Liver (tissue), 9 donors: ENCODE data around the gene ECM2. TPM values are rescaled to one million over a fixed set of nuclear protein-coding genes. Genes with fewer than 3 reads are reported as not detected.

ENCODE experiments used
- DNase-seq: peaks from one replicate; pipeline ENCODE4 v3.0.0-alpha.2; 2017; ENCODE audit warnings: low spot score
- H3K27ac ChIP-seq, 2 donors: one replicate each; pipeline ENCODE4 v1.7.0; 2013; ENCODE audit warnings: inconsistent platforms in 2 of 2, low read length in 2 of 2, control low read depth in 1 of 2, low read depth in 1 of 2, mild to moderate bottlenecking in 1 of 2
- H3K27me3 ChIP-seq, 4 donors: one replicate each; pipeline versions ENCODE4 v1.6.1 to v1.7.0; 2013; ENCODE audit warnings: low read length in 3 of 4, inconsistent platforms in 1 of 4, mild to moderate bottlenecking in 1 of 4, moderate library complexity in 1 of 4; ENCODE audit not compliant: control insufficient read depth in 4 of 4, insufficient read depth in 4 of 4
- H3K36me3 ChIP-seq, 4 donors: one replicate each; pipeline versions ENCODE4 v1.6.1 to v1.7.0; 2013; ENCODE audit warnings: low read length in 3 of 4, mild to moderate bottlenecking in 3 of 4, low read depth in 1 of 4, moderate library complexity in 1 of 4; ENCODE audit not compliant: control insufficient read depth in 4 of 4, insufficient read depth in 3 of 4
- H3K4me1 ChIP-seq, 4 donors: one replicate each; pipeline versions ENCODE4 v1.6.1 to v1.7.0; 2013; ENCODE audit warnings: low read length in 3 of 4, mild to moderate bottlenecking in 3 of 4, moderate library complexity in 1 of 4; ENCODE audit not compliant: control insufficient read depth in 4 of 4, insufficient read depth in 4 of 4
- H3K4me3 ChIP-seq, 3 donors: one replicate each; pipeline versions ENCODE4 v1.6.1 to v1.7.0; 2013; ENCODE audit warnings: low read length in 3 of 3, control low read depth in 1 of 3, low read depth in 1 of 3, mild to moderate bottlenecking in 1 of 3
- H3K9ac ChIP-seq, 2 donors: one replicate each; pipeline ENCODE4 v1.7.0; 2013; ENCODE audit warnings: low read length in 2 of 2, mild to moderate bottlenecking in 2 of 2, moderate library complexity in 2 of 2, control low read depth in 1 of 2, low read depth in 1 of 2
- H3K9me3 ChIP-seq, 4 donors: one replicate each; pipeline versions ENCODE4 v1.6.1 to v1.7.0; 2013; ENCODE audit warnings: low read length in 3 of 4; ENCODE audit not compliant: control insufficient read depth in 4 of 4
- EGR1 ChIP-seq, 2 donors: IDR thresholded peaks; 2 replicates each; pipeline ENCODE4 v1.6.1; 2016 to 2018; ENCODE audit warnings: antibody characterized with exemption in 2 of 2, low read depth in 2 of 2
- FOXA1 ChIP-seq: IDR thresholded peaks from 2 replicates; pipeline ENCODE4 v1.6.1; 2016; ENCODE audit warnings: antibody characterized with exemption
- FOXA2 ChIP-seq: IDR thresholded peaks from 2 replicates; pipeline ENCODE4 v1.6.1; 2016; ENCODE audit warnings: antibody characterized with exemption
- GABPA ChIP-seq, 2 donors: IDR thresholded peaks in 1 of 2; conservative IDR thresholded peaks in 1 of 2; 2 replicates each; pipeline ENCODE4 v1.6.1; 2016; ENCODE audit warnings: antibody characterized with exemption in 2 of 2, mild to moderate bottlenecking in 1 of 2, moderate library complexity in 1 of 2
- HNF4A ChIP-seq, 2 donors: conservative IDR thresholded peaks; 2 replicates each; pipeline ENCODE4 v1.6.1; 2016; ENCODE audit warnings: antibody characterized with exemption in 2 of 2, mild to moderate bottlenecking in 2 of 2
- HNF4G ChIP-seq: IDR thresholded peaks from 2 replicates; pipeline ENCODE4 v1.6.1; 2016; ENCODE audit warnings: antibody characterized with exemption
- JUND ChIP-seq, 2 donors: IDR thresholded peaks; 2 replicates each; pipeline ENCODE4 v1.6.1; 2016; ENCODE audit warnings: antibody characterized with exemption in 2 of 2
- NR2F2 ChIP-seq: IDR thresholded peaks from 2 replicates; pipeline ENCODE4 v1.6.1; 2016; ENCODE audit warnings: antibody characterized with exemption
- RAD21 ChIP-seq, 2 donors: IDR thresholded peaks; 2 replicates each; pipeline ENCODE4 v1.6.1; 2016; ENCODE audit warnings: antibody characterized with exemption in 2 of 2, mild to moderate bottlenecking in 2 of 2
- RXRA ChIP-seq, 2 donors: IDR thresholded peaks; 2 replicates each; pipeline ENCODE4 v1.6.1; 2017 to 2018; ENCODE audit warnings: antibody characterized with exemption in 2 of 2, mild to moderate bottlenecking in 1 of 2
- SP1 ChIP-seq: IDR thresholded peaks from 2 replicates; pipeline ENCODE4 v1.6.1; 2018; ENCODE audit warnings: antibody characterized with exemption, mild to moderate bottlenecking
- TAF1 ChIP-seq: conservative IDR thresholded peaks from 2 replicates; pipeline ENCODE4 v1.6.1; 2016; ENCODE audit warnings: antibody characterized with exemption, mild to moderate bottlenecking
- YY1 ChIP-seq: IDR thresholded peaks from 2 replicates; pipeline ENCODE4 v1.6.1; 2016; ENCODE audit warnings: antibody characterized with exemption, mild to moderate bottlenecking
- whole genome bisulfite sequencing: extraction: QIAGEN DNeasy Blood & Tissue Kit; methylation state at CpG from one replicate; pipeline ENCODE4 v1.1.7; 2013; 5-methylcytosine and 5-hydroxymethylcytosine counted together
- polyA plus RNA-seq, 2 donors: library from polyadenylated mRNA; stranded (reverse) in 1 of 2; unstranded in 1 of 2; fragments of 200-250 nt in 1 of 2; fragments of >200 nt in 1 of 2; fragmentation: Nextera tagmentation in 1 of 2; extraction: Ambion mirVana in 1 of 2; gene quantifications; one replicate each; pipeline versions ENCODE4 v1.2.1 to v1.2.3, GENCODE V29; 2013 to 2015
- total RNA-seq, 2 donors: library from RNA; depleted of rRNA; stranded (reverse); fragments of >200 nt; gene quantifications; one replicate each; pipeline ENCODE4 v1.2.3, GENCODE V29; 2014
- TF ChIP-seq, protein P1 (sequence below): IDR thresholded peaks from 2 replicates; pipeline ENCODE4 v1.6.1; 2016; ENCODE audit warnings: antibody characterized with exemption
- TF ChIP-seq, protein P2 (sequence below): IDR thresholded peaks from 2 replicates; pipeline ENCODE4 v1.6.1; 2016; ENCODE audit warnings: antibody characterized with exemption
- TF ChIP-seq, protein P3 (sequence below): IDR thresholded peaks from 2 replicates; pipeline ENCODE4 v1.6.1; 2016; ENCODE audit warnings: antibody characterized with exemption
- TF ChIP-seq, protein P4 (sequence below): IDR thresholded peaks from 2 replicates; pipeline ENCODE4 v1.6.1; 2016; ENCODE audit warnings: antibody characterized with exemption, mild to moderate bottlenecking
- TF ChIP-seq, protein P5 (sequence below): fragments of 150-350 bp; IDR thresholded peaks from 2 replicates; pipeline ENCODE4 v1.5.1; 2017; ENCODE audit warnings: improper control_type of control experiment, low read depth, low read length; ENCODE audit not compliant: missing input control
- donor health status: healthy.
- donor health status: healthy.
- donor health status: healthy.
- donor health status: healthy.
- donor health status: healthy.

Gene ECM2
- 10 to 100 TPM; 16.5 to 42.0 TPM for total RNA-seq
- polyA plus RNA-seq: 10 to 100 TPM; 11.6 to 14.1 TPM

DNA sequence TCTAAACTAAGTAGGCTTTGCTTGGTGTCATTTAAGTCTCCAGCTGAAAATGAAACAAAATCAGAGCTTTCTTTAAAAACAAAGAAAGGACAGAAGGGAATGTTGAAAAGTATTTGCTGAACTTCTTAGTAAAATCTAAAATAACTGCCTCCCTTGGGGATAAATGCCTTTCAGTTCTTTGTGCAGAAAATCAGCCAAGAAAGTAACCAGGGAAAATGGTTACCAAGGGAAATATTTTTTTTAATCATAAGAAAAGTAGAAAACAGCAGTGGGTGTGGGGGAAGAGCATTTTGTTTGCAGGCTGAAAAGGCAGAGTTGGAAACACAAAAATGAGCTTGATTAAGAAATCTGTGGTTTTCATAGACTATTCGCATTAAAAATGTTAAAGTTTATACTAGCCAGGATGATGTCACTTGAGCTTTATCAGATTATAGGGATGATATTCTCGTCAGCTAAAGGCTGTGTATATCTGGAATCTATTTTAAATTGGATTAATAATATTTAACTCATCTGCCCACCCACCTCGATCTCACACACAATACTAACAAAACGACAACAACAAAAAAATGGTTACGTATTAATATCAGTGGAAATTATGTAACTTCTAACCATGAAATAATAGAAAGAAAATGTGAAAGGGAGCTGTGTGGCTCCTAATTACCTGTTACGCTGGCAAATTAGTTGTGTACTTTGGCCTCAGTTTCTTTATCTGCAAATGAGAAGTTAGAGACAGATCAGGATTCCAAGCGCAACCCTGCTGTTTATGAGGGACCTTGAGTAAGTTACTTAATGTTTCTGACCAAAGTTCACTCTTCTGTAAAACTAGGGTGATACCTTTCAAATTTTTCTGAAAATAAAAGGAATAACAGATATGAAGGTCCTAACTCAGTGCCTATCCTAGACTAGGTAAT, at the start of gene ECM2:
Gene ECM2, minus strand, starts transcription at position 51 of the 911 bp plus-strand sequence. CDS start 13,124 bp downstream, outside the sequence.
- 29% methylated on average over 7 of the region's 7 CpGs for WGBS
- Histone ChIP-seq H3K36me3 (no peaks in the 10 kb centered on the region), H3K9ac (peak within 1 kb of the TSS; percentile 83 to 95), H3K27me3 (no peaks in the 10 kb centered on the region), H3K4me1 (peaks cover 0 to 18% (median 8%) of the 10 kb centered on the region in 4 donors), H3K9me3 (no peaks in the 10 kb centered on the region), H3K4me3 (peak within 1 kb of the TSS; percentile 26 to 54 (median 44)), H3K27ac (peak within 1 kb of the TSS; percentile 91 to 93)
- TF ChIP-seq JUND (IDR thresholded peaks at IDR 0.05) (peak in 1 of 2 donors; percentile 28), SP1 (peak; percentile 14), RAD21 (IDR thresholded peaks at IDR 0.05) (no peak), GABPA (IDR thresholded peaks at IDR 0.05 in 1 of 2, conservative IDR thresholded peaks at IDR 0.05 in 1 of 2) (no peak), HNF4G (peak; percentile 25), HNF4A (conservative IDR thresholded peaks at IDR 0.05) (peak; percentile 66 to 80), EGR1 (IDR thresholded peaks at IDR 0.05; ENCODE audit: low read depth in 2 of 2) (no peak), FOXA2 (peak; percentile 56), RXRA (IDR thresholded peaks at IDR 0.05) (peak in 1 of 2 donors; percentile 26), TAF1 (peak; percentile 67), FOXA1 (no peak), YY1 (peak; percentile 68), NR2F2 (no peak)
- TF ChIP-seq, protein P1, sequence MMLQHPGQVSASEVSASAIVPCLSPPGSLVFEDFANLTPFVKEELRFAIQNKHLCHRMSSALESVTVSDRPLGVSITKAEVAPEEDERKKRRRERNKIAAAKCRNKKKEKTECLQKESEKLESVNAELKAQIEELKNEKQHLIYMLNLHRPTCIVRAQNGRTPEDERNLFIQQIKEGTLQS: no peak
- TF ChIP-seq, protein P2, sequence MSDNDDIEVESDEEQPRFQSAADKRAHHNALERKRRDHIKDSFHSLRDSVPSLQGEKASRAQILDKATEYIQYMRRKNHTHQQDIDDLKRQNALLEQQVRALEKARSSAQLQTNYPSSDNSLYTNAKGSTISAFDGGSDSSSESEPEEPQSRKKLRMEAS: no peak
- TF ChIP-seq, protein P3, sequence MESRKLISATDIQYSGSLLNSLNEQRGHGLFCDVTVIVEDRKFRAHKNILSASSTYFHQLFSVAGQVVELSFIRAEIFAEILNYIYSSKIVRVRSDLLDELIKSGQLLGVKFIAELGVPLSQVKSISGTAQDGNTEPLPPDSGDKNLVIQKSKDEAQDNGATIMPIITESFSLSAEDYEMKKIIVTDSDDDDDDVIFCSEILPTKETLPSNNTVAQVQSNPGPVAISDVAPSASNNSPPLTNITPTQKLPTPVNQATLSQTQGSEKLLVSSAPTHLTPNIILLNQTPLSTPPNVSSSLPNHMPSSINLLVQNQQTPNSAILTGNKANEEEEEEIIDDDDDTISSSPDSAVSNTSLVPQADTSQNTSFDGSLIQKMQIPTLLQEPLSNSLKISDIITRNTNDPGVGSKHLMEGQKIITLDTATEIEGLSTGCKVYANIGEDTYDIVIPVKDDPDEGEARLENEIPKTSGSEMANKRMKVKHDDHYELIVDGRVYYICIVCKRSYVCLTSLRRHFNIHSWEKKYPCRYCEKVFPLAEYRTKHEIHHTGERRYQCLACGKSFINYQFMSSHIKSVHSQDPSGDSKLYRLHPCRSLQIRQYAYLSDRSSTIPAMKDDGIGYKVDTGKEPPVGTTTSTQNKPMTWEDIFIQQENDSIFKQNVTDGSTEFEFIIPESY: peak; percentile 10
- TF ChIP-seq, protein P4, sequence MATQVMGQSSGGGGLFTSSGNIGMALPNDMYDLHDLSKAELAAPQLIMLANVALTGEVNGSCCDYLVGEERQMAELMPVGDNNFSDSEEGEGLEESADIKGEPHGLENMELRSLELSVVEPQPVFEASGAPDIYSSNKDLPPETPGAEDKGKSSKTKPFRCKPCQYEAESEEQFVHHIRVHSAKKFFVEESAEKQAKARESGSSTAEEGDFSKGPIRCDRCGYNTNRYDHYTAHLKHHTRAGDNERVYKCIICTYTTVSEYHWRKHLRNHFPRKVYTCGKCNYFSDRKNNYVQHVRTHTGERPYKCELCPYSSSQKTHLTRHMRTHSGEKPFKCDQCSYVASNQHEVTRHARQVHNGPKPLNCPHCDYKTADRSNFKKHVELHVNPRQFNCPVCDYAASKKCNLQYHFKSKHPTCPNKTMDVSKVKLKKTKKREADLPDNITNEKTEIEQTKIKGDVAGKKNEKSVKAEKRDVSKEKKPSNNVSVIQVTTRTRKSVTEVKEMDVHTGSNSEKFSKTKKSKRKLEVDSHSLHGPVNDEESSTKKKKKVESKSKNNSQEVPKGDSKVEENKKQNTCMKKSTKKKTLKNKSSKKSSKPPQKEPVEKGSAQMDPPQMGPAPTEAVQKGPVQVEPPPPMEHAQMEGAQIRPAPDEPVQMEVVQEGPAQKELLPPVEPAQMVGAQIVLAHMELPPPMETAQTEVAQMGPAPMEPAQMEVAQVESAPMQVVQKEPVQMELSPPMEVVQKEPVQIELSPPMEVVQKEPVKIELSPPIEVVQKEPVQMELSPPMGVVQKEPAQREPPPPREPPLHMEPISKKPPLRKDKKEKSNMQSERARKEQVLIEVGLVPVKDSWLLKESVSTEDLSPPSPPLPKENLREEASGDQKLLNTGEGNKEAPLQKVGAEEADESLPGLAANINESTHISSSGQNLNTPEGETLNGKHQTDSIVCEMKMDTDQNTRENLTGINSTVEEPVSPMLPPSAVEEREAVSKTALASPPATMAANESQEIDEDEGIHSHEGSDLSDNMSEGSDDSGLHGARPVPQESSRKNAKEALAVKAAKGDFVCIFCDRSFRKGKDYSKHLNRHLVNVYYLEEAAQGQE: no peak
- TF ChIP-seq, protein P5, sequence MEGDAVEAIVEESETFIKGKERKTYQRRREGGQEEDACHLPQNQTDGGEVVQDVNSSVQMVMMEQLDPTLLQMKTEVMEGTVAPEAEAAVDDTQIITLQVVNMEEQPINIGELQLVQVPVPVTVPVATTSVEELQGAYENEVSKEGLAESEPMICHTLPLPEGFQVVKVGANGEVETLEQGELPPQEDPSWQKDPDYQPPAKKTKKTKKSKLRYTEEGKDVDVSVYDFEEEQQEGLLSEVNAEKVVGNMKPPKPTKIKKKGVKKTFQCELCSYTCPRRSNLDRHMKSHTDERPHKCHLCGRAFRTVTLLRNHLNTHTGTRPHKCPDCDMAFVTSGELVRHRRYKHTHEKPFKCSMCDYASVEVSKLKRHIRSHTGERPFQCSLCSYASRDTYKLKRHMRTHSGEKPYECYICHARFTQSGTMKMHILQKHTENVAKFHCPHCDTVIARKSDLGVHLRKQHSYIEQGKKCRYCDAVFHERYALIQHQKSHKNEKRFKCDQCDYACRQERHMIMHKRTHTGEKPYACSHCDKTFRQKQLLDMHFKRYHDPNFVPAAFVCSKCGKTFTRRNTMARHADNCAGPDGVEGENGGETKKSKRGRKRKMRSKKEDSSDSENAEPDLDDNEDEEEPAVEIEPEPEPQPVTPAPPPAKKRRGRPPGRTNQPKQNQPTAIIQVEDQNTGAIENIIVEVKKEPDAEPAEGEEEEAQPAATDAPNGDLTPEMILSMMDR: no peak
- DNase-seq: no peak
